ENCODE measurements around the gene ITPKB.

ITPKB gene

GRCh38 chr1:226586116-226586515 lies 153.0 kb downstream of the ITPKB start:
- no peak for DNase-seq (ENCODE audit: low read depth in 1 of 2, low spot score in 1 of 2)

- no peak for DNase-seq (ENCODE audit: low read depth in 1 of 2, low spot score in 1 of 2)
Measured at GRCh38 chr1:226584164-226584563, 154.9 kb downstream of the ITPKB start.

GRCh38 chr1:226582966-226583365 lies 156.1 kb downstream of the ITPKB start:
- DNase-seq (ENCODE audit: low read depth in 1 of 2, low spot score in 1 of 2) = no peak
